ENCODE results near the gene SWAP70.

GRCh38 chr11:9726321-9727022 is 62.6 kb downstream of the SWAP70 start:
- TF ChIP-seq CTCF (IDR thresholded peaks at IDR 0.05; ENCODE audit: insufficient read depth, low read length, poor library complexity, severe bottlenecking): no peak
- TF ChIP-seq EZH2phosphoT487 (conservative IDR thresholded peaks at IDR 0.05; ENCODE audit: low read length): no peak
